ENCODE data around the gene FAM131C. TPM values are rescaled to one million over a fixed set of nuclear protein-coding genes. Genes with fewer than 3 reads are reported as not detected.

Gene FAM131C, protein sequence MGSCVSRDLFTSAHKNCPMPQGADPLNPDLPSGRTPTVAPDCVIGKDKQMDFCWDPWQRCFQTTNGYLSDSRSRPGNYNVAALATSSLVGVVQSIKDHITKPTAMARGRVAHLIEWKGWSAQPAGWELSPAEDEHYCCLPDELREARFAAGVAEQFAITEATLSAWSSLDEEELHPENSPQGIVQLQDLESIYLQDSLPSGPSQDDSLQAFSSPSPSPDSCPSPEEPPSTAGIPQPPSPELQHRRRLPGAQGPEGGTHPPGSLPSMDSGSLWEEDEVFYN
- total RNA-seq (2014; rRNA removed; shearing (Covaris generic)) = 0.26 and 0.45 TPM in 2 replicates

DNA sequence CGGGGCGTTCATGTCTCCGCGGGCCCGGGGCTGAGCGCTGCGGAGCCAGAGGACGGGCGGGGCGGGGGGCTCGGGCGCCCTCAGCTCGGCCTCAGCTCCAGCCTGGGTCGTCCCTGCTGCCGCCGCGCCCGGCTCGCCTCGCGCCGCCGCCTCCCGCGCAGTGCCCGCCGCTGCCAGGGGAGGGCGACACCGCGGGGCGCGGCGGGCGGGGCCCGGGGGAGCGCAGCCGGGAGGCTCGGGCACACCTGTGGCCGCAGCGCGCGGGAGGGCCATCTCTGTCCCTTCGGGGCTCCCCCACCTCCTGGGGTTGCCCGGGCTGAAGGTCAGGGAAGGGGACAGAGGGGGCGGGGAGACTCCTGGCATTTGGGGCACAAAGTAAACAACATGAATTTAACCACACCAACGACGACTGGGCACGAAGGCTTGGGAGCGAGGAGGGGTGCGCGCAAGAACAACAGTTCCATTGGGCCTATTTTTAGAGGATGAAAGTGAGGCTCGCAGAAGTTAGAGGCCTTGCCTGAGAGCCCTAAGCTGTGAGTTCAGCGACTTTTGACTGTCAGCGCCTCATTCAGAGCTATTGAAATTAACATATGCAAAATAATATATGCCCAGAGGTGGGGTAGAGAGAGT lies at the start of gene FAM131C:
Gene FAM131C (minus strand): TSS at position 162 of the 630 bp plus-strand sequence. CDS start 209 bp downstream, outside the sequence.
- Histone ChIP-seq H3K4me3 (ENCODE audit: insufficient read depth, low read depth, low read length) (peak within 1 kb of the TSS; percentile 49), H3K27me3 (ENCODE audit: control insufficient read depth, insufficient read depth, low read length) (peaks cover 35% of the 10 kb centered on the region), H3K36me3 (replicated peaks; ENCODE audit: control insufficient read depth, insufficient read depth, low read length) (no peaks in the 10 kb centered on the region)
- peak; percentile 97 for DNase-seq

DNA sequence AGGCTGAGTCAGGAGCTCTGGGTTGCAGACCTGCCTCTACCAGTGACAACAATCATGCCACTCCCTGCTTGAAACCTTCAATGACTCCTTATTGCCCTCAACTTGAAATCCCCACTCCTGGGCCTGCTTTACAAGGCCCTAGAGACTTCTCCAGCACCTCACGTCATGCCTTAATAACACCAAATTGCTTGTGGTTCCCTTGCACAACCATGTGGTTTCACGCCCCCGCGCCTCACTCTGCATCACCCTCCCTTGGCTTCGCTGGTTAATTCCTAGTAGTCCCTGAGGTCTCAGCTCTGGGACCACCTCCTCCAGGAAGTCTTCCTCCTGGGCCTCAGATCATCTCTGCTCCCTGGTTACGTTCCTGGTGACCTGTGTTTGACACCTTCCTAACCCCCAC lies 49.5 kb upstream of the FAM131C start:
- H3K4me3 ChIP-seq (ENCODE audit: insufficient read depth, low read depth, low read length) = no peak overlapping the region
- H3K27me3 ChIP-seq (ENCODE audit: control insufficient read depth, insufficient read depth, low read length) = no peaks in the 10 kb centered on the region
- H3K36me3 ChIP-seq (replicated peaks; ENCODE audit: control insufficient read depth, insufficient read depth, low read length) = peaks cover 16% of the 10 kb centered on the region
- peak; percentile 45 for DNase-seq

DNA sequence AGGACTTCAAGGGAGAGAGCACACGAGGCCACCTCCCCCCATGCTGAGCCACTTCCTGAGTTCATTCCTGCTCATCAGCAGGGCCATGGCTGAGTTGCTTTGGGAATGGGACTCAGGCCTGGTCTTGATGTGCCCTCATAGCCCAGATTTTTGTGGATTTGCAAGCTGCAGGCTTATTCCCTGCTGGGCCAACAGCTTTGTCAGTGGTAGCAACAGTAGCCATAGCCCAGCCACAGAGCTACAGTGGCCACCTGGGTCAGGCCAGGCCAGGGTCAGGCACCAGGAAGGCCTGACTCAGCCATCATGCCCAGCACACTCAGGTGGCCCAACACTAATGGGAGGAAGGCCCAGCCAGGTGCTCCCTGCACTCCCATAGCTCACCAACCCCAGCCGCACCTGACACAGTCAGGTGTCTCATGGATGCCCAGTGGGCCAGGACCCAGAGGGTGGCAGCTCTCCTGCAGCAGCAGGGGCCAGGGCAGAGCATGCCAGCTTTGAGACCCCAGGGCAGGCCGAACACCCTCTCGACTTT lies 49.0 kb upstream of the FAM131C start:
- Histone ChIP-seq H3K36me3 (replicated peaks; ENCODE audit: control insufficient read depth, insufficient read depth, low read length) (peaks cover 13% of the 10 kb centered on the region), H3K4me3 (ENCODE audit: insufficient read depth, low read depth, low read length) (no peak overlapping the region), H3K27me3 (ENCODE audit: control insufficient read depth, insufficient read depth, low read length) (no peaks in the 10 kb centered on the region)
- DNase-seq = peak; percentile 70

DNA sequence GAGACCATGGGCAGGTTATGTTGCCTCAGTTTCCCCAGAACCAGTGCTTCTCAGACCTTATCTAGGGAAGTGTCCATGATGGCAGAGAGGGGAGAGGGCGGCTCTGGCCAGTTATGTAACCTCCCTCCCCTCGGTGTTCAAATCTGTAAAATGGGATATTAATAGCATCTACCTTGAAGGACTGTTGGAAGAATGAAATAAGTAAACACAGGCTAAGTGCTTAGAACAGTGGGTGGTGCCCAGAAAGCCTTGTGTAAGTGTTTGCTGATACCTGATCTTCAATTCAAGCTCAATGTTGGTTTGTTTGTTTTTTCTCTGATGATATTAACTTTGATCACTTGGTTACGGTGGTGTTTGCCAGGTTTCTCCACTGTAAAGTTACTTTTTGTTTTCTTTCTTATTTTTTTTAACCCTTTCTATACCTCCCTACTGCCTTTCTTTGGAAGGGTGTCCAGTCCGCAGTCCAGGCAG lies 47.5 kb upstream of the FAM131C start:
- H3K27me3 ChIP-seq (ENCODE audit: control insufficient read depth, insufficient read depth, low read length) = no peaks in the 10 kb centered on the region
- peaks cover 7% of the 10 kb centered on the region for H3K36me3 ChIP-seq (replicated peaks; ENCODE audit: control insufficient read depth, insufficient read depth, low read length)
- no peak overlapping the region for H3K4me3 ChIP-seq (ENCODE audit: insufficient read depth, low read depth, low read length)
- DNase-seq = no peak

DNA sequence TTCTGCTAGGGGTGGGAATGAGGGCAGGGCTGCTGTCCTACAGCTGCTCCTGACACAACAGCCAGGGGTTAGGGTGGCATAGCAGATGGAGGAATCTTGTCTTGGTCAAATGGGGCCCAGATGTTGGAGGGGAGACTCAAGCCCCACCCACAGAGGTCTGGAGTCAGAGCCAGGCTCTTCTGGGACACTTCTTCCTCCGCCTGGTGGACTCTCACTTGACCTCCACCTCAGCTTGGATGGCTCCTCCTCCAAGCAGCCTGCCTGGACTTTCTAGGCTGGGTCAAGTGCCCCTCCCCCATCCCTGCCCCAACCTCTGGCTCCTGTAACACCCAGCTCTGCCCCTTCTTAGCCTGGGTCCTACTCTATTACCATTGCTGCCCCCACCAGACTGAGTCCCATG lies 47.0 kb upstream of the FAM131C start:
- H3K27me3 ChIP-seq (ENCODE audit: control insufficient read depth, insufficient read depth, low read length) = no peaks in the 10 kb centered on the region
- DNase-seq = peak; percentile 76
- peaks cover 4% of the 10 kb centered on the region for H3K36me3 ChIP-seq (replicated peaks; ENCODE audit: control insufficient read depth, insufficient read depth, low read length)
- no peak overlapping the region for H3K4me3 ChIP-seq (ENCODE audit: insufficient read depth, low read depth, low read length)

DNA sequence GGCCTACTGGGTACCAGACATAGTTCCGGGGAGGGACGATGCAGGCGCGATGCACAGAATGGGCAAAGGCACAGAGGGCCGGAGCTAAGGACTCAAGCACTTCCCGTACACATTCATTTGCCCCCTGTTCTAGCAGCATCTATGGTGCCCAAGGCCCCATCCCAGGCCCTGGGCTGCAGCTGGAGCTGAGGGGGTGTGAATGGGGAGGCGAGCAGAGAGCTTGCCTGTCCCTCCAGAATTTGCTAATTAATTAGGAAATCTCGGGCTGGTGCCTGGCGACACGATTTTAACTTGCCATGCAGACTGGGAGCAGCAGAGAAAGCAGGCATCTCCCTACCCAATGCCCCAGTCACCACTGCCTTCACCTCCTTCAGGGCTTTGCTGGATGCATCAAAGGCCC lies 46.5 kb upstream of the FAM131C start:
- peaks cover 4% of the 10 kb centered on the region for H3K36me3 ChIP-seq (replicated peaks; ENCODE audit: control insufficient read depth, insufficient read depth, low read length)
- H3K4me3 ChIP-seq (ENCODE audit: insufficient read depth, low read depth, low read length) = no peak overlapping the region
- no peaks in the 10 kb centered on the region for H3K27me3 ChIP-seq (ENCODE audit: control insufficient read depth, insufficient read depth, low read length)
- DNase-seq = peak; percentile 35

DNA sequence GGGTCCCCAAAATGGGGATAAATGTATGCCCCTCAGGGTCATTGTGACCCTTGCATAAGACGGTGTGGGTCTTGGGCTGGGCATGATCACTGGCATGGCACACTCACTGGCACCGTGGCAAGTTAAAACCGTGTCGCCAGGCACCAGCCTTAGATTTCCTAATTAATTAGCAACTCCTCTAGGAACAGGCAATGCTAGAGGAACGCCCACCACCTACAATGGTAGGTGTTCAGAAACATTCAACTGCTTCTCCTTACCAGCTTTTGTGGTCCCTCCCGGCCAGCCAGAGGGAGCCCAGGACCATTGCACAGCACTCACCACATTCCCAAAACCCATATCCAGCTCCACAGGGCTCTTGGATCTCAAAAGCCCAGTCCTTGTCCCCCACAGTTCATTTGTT lies 46.1 kb upstream of the FAM131C start:
- DNase-seq = peak; percentile 32
- Histone ChIP-seq H3K4me3 (ENCODE audit: insufficient read depth, low read depth, low read length) (no peak overlapping the region), H3K27me3 (ENCODE audit: control insufficient read depth, insufficient read depth, low read length) (no peaks in the 10 kb centered on the region), H3K36me3 (replicated peaks; ENCODE audit: control insufficient read depth, insufficient read depth, low read length) (peaks cover 1% of the 10 kb centered on the region)

DNA sequence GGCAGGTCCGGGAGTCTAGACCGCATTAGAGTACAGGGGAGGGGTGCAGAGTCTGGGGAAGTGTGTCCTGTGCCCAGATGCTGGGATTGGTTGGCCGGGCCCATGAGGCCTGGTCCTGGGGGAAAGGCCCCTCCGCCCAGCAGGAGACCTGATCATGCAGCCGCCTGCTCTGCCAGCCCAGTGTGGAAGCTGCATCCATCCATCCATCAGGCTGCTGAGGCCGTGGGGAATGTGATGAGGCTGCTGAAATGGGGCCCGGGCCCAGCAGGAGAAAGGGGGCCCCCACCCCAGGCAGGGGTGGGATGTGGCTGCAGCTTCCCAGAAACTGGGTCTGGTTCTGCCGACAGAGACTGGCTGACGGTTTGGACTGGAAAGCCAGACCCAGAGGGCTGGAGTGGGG lies 45.3 kb upstream of the FAM131C start:
- H3K27me3 ChIP-seq (ENCODE audit: control insufficient read depth, insufficient read depth, low read length) = no peaks in the 10 kb centered on the region
- DNase-seq = peak; percentile 66
- peaks cover 1% of the 10 kb centered on the region; the same call in 1 of the 2 replicates for H3K36me3 ChIP-seq (replicated peaks; ENCODE audit: control insufficient read depth, insufficient read depth, low read length)
- H3K4me3 ChIP-seq (ENCODE audit: insufficient read depth, low read depth, low read length) = no peak overlapping the region

DNA sequence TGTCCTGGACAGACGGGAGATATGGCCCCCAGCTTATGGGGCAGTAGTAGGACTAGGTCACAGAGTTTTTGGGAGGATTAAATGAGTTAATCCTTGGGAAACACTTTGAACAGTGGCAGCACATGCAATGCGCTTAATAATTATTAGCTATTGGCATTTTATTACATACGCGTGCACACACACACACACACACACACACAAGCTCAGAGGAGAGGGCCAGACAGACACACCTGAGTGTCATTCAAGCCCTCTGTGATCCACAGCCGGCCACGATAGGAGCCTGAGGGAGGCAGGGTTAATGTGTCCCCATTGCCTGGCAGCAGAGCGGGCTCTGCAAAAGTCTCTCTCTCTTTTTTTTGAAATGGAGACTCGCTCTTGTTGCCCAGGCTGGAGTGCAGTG lies 44.5 kb upstream of the FAM131C start:
- Histone ChIP-seq H3K27me3 (ENCODE audit: control insufficient read depth, insufficient read depth, low read length) (no peaks in the 10 kb centered on the region), H3K4me3 (ENCODE audit: insufficient read depth, low read depth, low read length) (no peak overlapping the region), H3K36me3 (replicated peaks; ENCODE audit: control insufficient read depth, insufficient read depth, low read length) (no peaks in the 10 kb centered on the region)
- peak; percentile 37 for DNase-seq

DNA sequence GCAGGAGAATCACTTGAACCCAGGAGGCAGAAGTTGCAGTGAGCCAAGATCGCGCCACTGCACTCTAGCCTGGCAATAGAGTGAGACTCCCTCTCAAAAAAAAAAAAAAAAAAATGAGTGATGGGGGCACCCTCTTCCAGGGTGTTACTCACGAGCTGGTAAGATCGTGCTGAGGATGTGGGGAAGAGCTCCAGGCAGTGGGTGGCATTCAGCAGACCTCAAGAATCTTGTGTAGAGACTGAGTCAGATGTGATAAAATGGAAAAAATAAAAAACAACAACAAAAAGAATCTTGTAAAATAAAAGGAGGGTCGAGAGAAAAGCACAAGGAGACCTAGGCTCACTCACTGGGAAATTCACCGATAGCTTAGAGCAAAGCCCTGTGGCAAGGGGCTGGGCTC lies 43.9 kb upstream of the FAM131C start:
- no peaks in the 10 kb centered on the region for H3K36me3 ChIP-seq (replicated peaks; ENCODE audit: control insufficient read depth, insufficient read depth, low read length)
- H3K4me3 ChIP-seq (ENCODE audit: insufficient read depth, low read depth, low read length) = no peak overlapping the region
- DNase-seq = peak; percentile 12
- no peaks in the 10 kb centered on the region for H3K27me3 ChIP-seq (ENCODE audit: control insufficient read depth, insufficient read depth, low read length)

DNA sequence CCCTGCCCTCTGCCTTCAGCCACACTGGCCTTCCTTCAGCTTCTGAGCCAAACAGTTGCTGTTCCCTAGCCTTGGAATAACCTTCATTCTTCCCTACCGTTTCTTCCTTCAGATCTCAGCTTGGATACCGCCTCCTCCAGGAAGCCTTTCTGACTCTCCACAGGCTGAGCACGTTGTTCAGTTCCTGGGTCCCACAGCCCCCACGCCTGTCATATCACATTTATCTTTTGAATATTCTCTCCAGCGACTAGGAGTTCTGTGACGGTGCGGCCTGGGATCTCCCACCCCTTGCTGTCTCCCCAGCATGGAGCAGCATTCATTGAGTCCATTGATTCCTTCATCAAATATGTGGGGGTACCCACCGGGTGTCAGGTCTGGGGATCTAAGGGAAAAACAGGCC lies 43.2 kb upstream of the FAM131C start:
- Histone ChIP-seq H3K36me3 (replicated peaks; ENCODE audit: control insufficient read depth, insufficient read depth, low read length) (no peaks in the 10 kb centered on the region), H3K27me3 (ENCODE audit: control insufficient read depth, insufficient read depth, low read length) (no peaks in the 10 kb centered on the region; the same call in 1 of the 2 replicates), H3K4me3 (ENCODE audit: insufficient read depth, low read depth, low read length) (no peak overlapping the region)
- DNase-seq = peak; percentile 49

DNA sequence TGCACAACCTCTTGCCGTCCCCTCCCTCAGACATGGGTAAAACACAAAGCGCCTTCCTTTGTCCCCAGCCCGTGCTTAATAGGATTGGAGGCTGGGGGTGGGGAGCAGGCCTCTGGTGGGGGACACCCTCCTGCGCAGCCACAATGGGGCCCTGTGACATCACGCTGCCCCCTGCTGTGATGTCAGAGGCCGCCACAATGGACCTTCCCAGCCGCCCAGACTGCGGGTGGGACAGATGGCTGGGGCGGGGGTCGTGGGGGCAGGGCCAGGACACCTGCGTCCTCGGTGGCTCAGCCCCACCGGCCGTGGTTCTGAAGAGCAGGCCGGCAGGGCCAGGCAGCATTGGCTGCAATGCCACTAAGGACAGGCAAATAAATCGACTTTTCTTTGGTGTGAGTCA lies 42.6 kb upstream of the FAM131C start:
- DNase-seq = peak; percentile 94
- Histone ChIP-seq H3K36me3 (replicated peaks; ENCODE audit: control insufficient read depth, insufficient read depth, low read length) (no peaks in the 10 kb centered on the region), H3K4me3 (ENCODE audit: insufficient read depth, low read depth, low read length) (no peak overlapping the region), H3K27me3 (ENCODE audit: control insufficient read depth, insufficient read depth, low read length) (no peaks in the 10 kb centered on the region; the same call in 1 of the 2 replicates)

DNA sequence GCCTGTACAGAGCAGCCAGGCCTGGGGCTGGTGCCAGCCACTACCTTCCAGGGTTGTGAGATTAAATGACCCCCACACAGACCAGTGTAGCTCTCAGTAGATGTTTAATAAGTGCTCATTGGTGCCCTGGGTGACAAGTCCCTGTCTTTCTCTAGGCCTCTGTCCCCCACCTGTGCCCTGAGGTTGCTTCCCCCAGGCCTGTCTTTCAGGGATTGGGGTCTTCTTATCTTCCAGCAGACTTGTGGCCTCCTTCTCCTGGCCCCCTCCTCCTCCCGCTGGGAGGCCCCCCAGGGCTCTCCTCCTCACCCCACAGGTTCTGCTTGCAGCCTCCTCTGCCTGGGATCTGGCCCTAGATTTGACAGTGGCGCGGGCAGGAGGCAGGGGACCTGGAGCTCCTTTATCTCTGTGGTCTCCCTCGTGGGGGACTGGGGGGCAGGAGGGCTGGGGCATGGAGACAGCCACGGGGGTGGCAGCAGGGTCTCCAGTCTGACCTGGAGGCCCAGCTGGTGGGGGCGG lies 42.1 kb upstream of the FAM131C start:
- H3K27me3 ChIP-seq (ENCODE audit: control insufficient read depth, insufficient read depth, low read length) = no peaks in the 10 kb centered on the region; the same call in 1 of the 2 replicates
- H3K4me3 ChIP-seq (ENCODE audit: insufficient read depth, low read depth, low read length) = no peak overlapping the region
- no peak for DNase-seq
- no peaks in the 10 kb centered on the region for H3K36me3 ChIP-seq (replicated peaks; ENCODE audit: control insufficient read depth, insufficient read depth, low read length)

DNA sequence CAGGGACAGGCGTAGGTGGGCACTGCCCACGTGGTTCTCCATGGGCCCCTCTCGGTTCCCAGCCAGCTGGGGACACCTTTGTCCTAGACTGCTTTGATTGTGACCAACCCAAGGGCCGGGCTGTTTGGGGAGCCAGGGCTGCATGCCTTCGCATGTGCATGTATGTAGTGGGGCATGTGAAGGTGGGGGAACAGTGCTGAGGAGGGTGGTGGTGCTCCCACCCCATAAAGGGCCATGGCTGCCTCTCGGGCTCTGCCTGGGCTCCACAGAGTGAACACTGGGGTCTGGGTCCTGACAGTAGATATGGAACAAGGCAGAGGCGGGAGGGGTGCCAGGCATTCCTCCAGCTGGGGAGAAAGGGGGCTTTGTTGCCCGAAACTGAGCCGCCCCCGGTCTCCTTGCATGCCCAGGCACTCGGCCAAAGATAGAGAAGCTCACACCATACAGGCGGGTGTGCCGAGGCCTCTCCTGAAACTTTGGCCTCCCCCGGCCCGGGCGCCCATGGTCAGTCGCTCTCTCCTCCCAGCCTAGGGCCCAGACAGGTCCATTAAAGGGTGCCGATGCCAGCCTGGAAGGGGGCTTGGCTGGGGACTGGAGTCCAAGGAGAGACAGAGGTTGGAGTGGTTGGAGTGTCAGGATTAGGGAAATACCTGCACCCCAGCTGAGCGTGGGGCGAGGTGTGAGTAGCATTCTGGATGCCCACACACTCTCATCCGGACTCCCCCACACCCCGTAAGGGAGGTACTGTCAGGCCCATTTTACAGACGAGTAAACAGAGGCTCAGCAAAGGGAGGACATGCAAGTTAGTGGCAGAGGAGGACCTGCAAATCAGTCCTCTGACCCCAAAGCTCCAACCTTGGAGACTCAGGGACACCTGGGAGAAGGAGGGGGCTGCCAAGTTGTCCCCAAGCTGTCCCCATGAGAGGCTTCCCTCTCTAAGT lies 41.3 kb upstream of the FAM131C start:
- no peaks in the 10 kb centered on the region for H3K36me3 ChIP-seq (replicated peaks; ENCODE audit: control insufficient read depth, insufficient read depth, low read length)
- H3K4me3 ChIP-seq (ENCODE audit: insufficient read depth, low read depth, low read length) = no peak overlapping the region
- peak; percentile 54 for DNase-seq
- no peaks in the 10 kb centered on the region; the same call in 1 of the 2 replicates for H3K27me3 ChIP-seq (ENCODE audit: control insufficient read depth, insufficient read depth, low read length)
